SK-N-SH (cell line): ENCODE data around the gene TRAK1. TPM values are rescaled to one million over a fixed set of nuclear protein-coding genes. Genes with fewer than 3 reads are reported as not detected.

Experiments
- CTCF ChIA-PET: fragments of 300-600, 350-600 bp; formaldehyde crosslinking; extraction: SDS; loops from one replicate; lab custom pipeline; 2021; lab: Yijun Ruan, JAX
- POLR2A ChIA-PET: fragments of 350-600 bp; sonication (Branson Sonifier 250); formaldehyde crosslinking; extraction: SDS; loops from one replicate; lab custom pipeline; 2020; ENCODE audit warnings: antibody characterized with exemption, inconsistent platforms; lab: Yijun Ruan, JAX
- DNase-seq: peaks from one replicate; pipeline ENCODE4 v3.0.0; 2012
- H2AFZ ChIP-seq: fragments of 200-600 bp; sonication (generic); 2 replicates; pipeline ENCODE4 v1.8.1; 2016; ENCODE audit warnings: antibody characterized with exemption, mild to moderate bottlenecking, low read depth
- H3F3A ChIP-seq: fragments of 200-600 bp; sonication (generic); replicated peaks from 2 replicates; pipeline ENCODE3; 2016; ENCODE audit warnings: antibody characterized with exemption, mild to moderate bottlenecking; ENCODE audit not compliant: insufficient read depth
- H3K27ac ChIP-seq, 2 experiments: fragments of 200-500 bp in 1 of 2; fragments of 200-600 bp in 1 of 2; sonication (Bioruptor generic) in 1 of 2; sonication (generic), shearing (Covaris generic) in 1 of 2; 2 replicates each; pipeline versions ENCODE4 v1.5.1 to v1.6.1; 2014 to 2016; ENCODE audit warnings: low read depth in 2 of 2, inconsistent platforms in 1 of 2, low read length in 1 of 2, mild to moderate bottlenecking in 1 of 2, mixed read lengths in 1 of 2
- H3K27me3 ChIP-seq: fragments of 200-600 bp; sonication (generic), shearing (Covaris generic); 2 replicates; pipeline ENCODE4 v1.6.1; 2016; ENCODE audit warnings: mixed run types; ENCODE audit not compliant: insufficient read depth
- H3K36me3 ChIP-seq, 2 experiments: fragments of 200-500 bp in 1 of 2; fragments of 200-600 bp in 1 of 2; sonication (Bioruptor generic) in 1 of 2; sonication (generic) in 1 of 2; replicated peaks in 1 of 2; 2 replicates each; pipeline versions ENCODE3 to v1.5.1; 2014 to 2016; ENCODE audit warnings: low read length in 1 of 2, mild to moderate bottlenecking in 1 of 2; ENCODE audit not compliant: insufficient read depth in 2 of 2, control insufficient read depth in 1 of 2
- H3K4me1 ChIP-seq, 2 experiments: fragments of 200-500 bp in 1 of 2; fragments of 200-600 bp in 1 of 2; sonication (Bioruptor generic) in 1 of 2; sonication (generic), shearing (Covaris generic) in 1 of 2; 2 replicates each; pipeline versions ENCODE4 v1.5.1 to v1.6.1; 2014 to 2016; ENCODE audit warnings: low read depth in 1 of 2, low read length in 1 of 2, mixed run types in 1 of 2; ENCODE audit not compliant: insufficient read depth in 2 of 2, control insufficient read depth in 1 of 2
- H3K4me2 ChIP-seq: fragments of 200-600 bp; sonication (generic), shearing (Covaris generic); 2 replicates; pipeline ENCODE4 v1.6.1; 2017; ENCODE audit warnings: mixed run types
- H3K4me3 ChIP-seq, 2 experiments: fragments of 200-500 bp in 1 of 2; fragments of 200-600 bp in 1 of 2; sonication (Bioruptor generic) in 1 of 2; sonication (generic), shearing (Covaris generic) in 1 of 2; 2 replicates each; pipeline versions ENCODE4 v1.5.1 to v1.8.1; 2014 to 2016; ENCODE audit warnings: low read depth in 2 of 2, inconsistent platforms in 1 of 2, low read length in 1 of 2, mild to moderate bottlenecking in 1 of 2, mixed read lengths in 1 of 2, moderate library complexity in 1 of 2
- H3K79me2 ChIP-seq: fragments of 200-600 bp; sonication (generic); 2 replicates; pipeline ENCODE4 v1.8.1; 2017; ENCODE audit warnings: mild to moderate bottlenecking; ENCODE audit not compliant: insufficient read depth
- H3K9ac ChIP-seq: fragments of 200-600 bp; sonication (generic); 2 replicates; pipeline ENCODE4 v1.6.1; 2017; ENCODE audit warnings: mixed run types
- H3K9me2 ChIP-seq: fragments of 200-600 bp; sonication (generic); 2 replicates; pipeline ENCODE4 v1.6.1; 2017; ENCODE audit warnings: mixed run types
- H3K9me3 ChIP-seq: fragments of 200-600 bp; sonication (generic); 2 replicates; pipeline ENCODE4 v1.6.1; 2017; ENCODE audit warnings: mixed run types, mild to moderate bottlenecking, moderate library complexity
- H4K20me1 ChIP-seq: fragments of 200-600 bp; sonication (generic); 2 replicates; pipeline ENCODE4 v1.6.1; 2017; ENCODE audit warnings: mild to moderate bottlenecking, mixed run types; ENCODE audit not compliant: insufficient read depth
- FOXM1 ChIP-seq: IDR thresholded peaks from 2 replicates; pipeline ENCODE4 v1.4.0; 2012; ENCODE audit warnings: low read depth, mild to moderate bottlenecking
- GABPA ChIP-seq: IDR thresholded peaks from 2 replicates; pipeline ENCODE4 v1.4.0; 2012; ENCODE audit warnings: low read depth, mild to moderate bottlenecking
- GATA2 ChIP-seq: sonication (generic); formaldehyde crosslinking; IDR thresholded peaks from 2 replicates; pipeline ENCODE4 v1.5.0; 2020; ENCODE audit warnings: mild to moderate bottlenecking, missing genetic modification reagents
- POLR2AphosphoS5 ChIP-seq: IDR thresholded peaks from 2 replicates; pipeline ENCODE4 v1.6.1; 2012; ENCODE audit warnings: low read depth, low read length
- RAD21 ChIP-seq: IDR thresholded peaks from 2 replicates; pipeline ENCODE4 v1.6.1; 2012; ENCODE audit warnings: mild to moderate bottlenecking, low read length
- RXRA ChIP-seq: IDR thresholded peaks from 2 replicates; pipeline ENCODE4 v1.4.0; 2012; ENCODE audit warnings: low read depth, mild to moderate bottlenecking, borderline replicate concordance
- SMC3 ChIP-seq: IDR thresholded peaks from 2 replicates; pipeline ENCODE4 v1.6.1; 2012; ENCODE audit warnings: low read depth, low read length, improper control_type of control experiment
- TAF1 ChIP-seq: IDR thresholded peaks from 2 replicates; pipeline ENCODE4 v1.6.1; 2012; ENCODE audit warnings: low read depth, mild to moderate bottlenecking, low read length, moderate library complexity, borderline replicate concordance
- WGBS: methylation state at CpG from one replicate; pipeline ENCODE4 v1.1.6; 2017; ENCODE audit warnings: low lambda C conversion rate; 5-methylcytosine and 5-hydroxymethylcytosine counted together
- polyA plus RNA-seq, 3 experiments: library from polyadenylated mRNA; depleted of rRNA; stranded (reverse); fragments of >200 nt; gene quantifications; 2 replicates each; pipeline ENCODE4 v1.2.3, GENCODE V29; 2012
- TF ChIP-seq, protein P1 (sequence below): fragments of 200-600 bp; sonication (generic); IDR thresholded peaks from 2 replicates; pipeline ENCODE4 v1.6.1; 2017; ENCODE audit warnings: antibody characterized with exemption, mild to moderate bottlenecking, moderate library complexity

TRAK1 gene
- polyA plus RNA-seq, 1 of the 3 experiments (the other 2 are of a cell fraction) = 12.5 TPM

DNA sequence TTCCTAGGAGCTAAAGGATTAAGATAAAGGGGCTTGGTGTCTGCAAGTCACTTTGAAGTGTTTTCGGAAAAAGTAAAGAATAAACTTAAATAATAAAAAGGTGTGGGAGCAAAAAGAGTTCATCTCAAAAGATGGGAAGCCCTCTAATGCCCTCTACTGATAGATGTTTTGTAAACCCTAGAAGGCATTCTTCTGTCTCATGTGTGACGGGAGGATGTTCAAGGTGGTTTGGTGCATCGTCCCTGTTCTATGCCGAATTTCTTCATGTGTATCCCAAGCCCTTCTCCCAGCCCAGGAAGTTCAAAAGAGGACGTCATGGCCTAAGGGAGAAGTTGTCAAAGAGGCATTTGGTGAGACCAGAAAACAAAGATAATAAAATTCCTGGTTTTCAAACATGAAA, 137.6 kb downstream of the TRAK1 start:
- ChIA-PET CTCF (interaction anchor here (0.7 to 3.0 kb wide), 21 partner anchors 9 to 334 kb away, joined by 3 to 32 read pairs (median 4); no protein-coding TSS in a partner anchor), POLR2A (no interaction called here)
- Histone ChIP-seq H3K9ac (no peak overlapping the region), H3F3A (peaks cover 6% of the 10 kb centered on the region), H3K4me2 (no peak overlapping the region), H3K9me3 (no peaks in the 10 kb centered on the region), H3K79me2 (no peaks in the 10 kb centered on the region), H3K4me3 (no peak overlapping the region), H3K27me3 (no peaks in the 10 kb centered on the region), H3K36me3 (peaks cover 0 to 12% of the 10 kb centered on the region in 2 experiments), H4K20me1 (no peaks in the 10 kb centered on the region), H2AFZ (no peak overlapping the region), H3K9me2 (no peaks in the 10 kb centered on the region), H3K4me1 (no peaks in the 10 kb centered on the region; a peak in 1 of 4 replicates)
- 45% methylated on average over 5 of the region's 5 CpGs for WGBS
- TF ChIP-seq RXRA (no peak), TAF1 (no peak), SMC3 (no peak), POLR2AphosphoS5 (no peak), RAD21 (peak; percentile 49)
- TF ChIP-seq, protein P1, sequence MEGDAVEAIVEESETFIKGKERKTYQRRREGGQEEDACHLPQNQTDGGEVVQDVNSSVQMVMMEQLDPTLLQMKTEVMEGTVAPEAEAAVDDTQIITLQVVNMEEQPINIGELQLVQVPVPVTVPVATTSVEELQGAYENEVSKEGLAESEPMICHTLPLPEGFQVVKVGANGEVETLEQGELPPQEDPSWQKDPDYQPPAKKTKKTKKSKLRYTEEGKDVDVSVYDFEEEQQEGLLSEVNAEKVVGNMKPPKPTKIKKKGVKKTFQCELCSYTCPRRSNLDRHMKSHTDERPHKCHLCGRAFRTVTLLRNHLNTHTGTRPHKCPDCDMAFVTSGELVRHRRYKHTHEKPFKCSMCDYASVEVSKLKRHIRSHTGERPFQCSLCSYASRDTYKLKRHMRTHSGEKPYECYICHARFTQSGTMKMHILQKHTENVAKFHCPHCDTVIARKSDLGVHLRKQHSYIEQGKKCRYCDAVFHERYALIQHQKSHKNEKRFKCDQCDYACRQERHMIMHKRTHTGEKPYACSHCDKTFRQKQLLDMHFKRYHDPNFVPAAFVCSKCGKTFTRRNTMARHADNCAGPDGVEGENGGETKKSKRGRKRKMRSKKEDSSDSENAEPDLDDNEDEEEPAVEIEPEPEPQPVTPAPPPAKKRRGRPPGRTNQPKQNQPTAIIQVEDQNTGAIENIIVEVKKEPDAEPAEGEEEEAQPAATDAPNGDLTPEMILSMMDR = peak; percentile 45
- TF ChIP-seq, all 33 proteins: peak for 2
- no peak overlapping the region for H3K27ac ChIP-seq
- no peak for DNase-seq

DNA sequence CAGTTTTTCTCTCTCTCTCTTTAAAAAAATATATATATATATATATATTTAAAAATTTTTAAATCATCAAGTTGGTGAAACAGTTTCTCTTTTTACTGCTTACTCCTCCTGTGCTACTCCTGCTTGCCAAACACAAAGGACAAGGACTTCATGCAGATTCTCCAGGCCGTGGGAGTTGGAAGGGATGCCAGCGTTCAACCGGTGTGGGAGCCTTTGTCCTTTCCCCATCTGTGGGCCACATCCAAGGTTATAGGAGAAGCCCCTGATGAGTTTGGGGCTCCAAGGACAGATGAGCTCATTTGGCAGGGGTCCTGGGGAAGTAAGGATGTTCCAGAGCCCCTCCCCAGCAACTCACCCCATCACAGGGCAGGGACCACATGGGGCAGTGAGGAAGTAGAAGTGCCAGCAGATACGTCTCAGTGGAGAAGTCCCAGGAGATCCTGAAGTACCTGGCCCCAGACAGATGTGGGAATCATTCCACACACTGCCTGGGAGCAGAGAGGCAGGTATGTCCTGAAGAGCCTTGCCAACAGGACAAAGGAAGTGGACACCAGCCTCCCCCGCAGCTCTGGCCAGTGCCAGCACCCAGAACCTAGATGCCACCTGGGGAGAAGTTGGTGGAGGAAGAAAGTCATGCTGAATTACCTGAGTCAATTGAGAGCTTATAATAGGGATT, 138.2 kb downstream of the TRAK1 start:
- Histone ChIP-seq H3K27ac (no peak overlapping the region), H3K4me3 (no peak overlapping the region; a peak in 1 of 4 replicates), H3K36me3 (peaks cover 0 to 6% of the 10 kb centered on the region in 2 experiments), H3K79me2 (no peaks in the 10 kb centered on the region), H4K20me1 (no peaks in the 10 kb centered on the region), H3K9me3 (no peaks in the 10 kb centered on the region), H3K9me2 (no peaks in the 10 kb centered on the region), H3K27me3 (no peaks in the 10 kb centered on the region), H2AFZ (no peak overlapping the region), H3K4me1 (no peaks in the 10 kb centered on the region; a peak in 1 of 4 replicates)
- no peak for DNase-seq
- TF ChIP-seq FOXM1 = no peak
- TF ChIP-seq GATA2 (CRISPR knock-in tag) = no peak
- no peak for TF ChIP-seq GABPA
- TF ChIP-seq RAD21 = no peak
- TF ChIP-seq, all 33 proteins: peak for 0
- no peak overlapping the region for H3K9ac ChIP-seq
- peaks cover 6% of the 10 kb centered on the region for H3F3A ChIP-seq
- WGBS = 84% methylated on average over 5 of the region's 5 CpGs
- ChIA-PET POLR2A (no interaction called here), CTCF (interaction anchor here (0.6 to 3.0 kb wide), 39 partner anchors 9 to 601 kb away, joined by 3 to 32 read pairs (median 4); no protein-coding TSS in a partner anchor)
- H3K4me2 ChIP-seq = no peak overlapping the region
